Keratinocyte (primary cell): Measurements from ENCODE around the gene MNX1. TPM values are rescaled to one million over a fixed set of nuclear protein-coding genes. Genes with fewer than 3 reads are reported as not detected.

ENCODE experiments used
- DNase-seq: peaks from one replicate; pipeline ENCODE4 v3.0.0-alpha.2; 2011; ENCODE audit warnings: low read depth, missing footprints, low spot score
- FAIRE-seq: peaks from 2 replicates; lab custom pipeline; 2011; peaks lifted over from hg19 to GRCh38; lab: Jason Lieb, UNC
- H2AFZ ChIP-seq: 2 replicates; pipeline ENCODE4 v1.6.0; 2012; ENCODE audit warnings: low read length, control low read depth, inconsistent platforms; ENCODE audit not compliant: control insufficient read depth
- H3K27ac ChIP-seq: 2 replicates; pipeline ENCODE4 v1.5.1; 2011; ENCODE audit warnings: low read length; ENCODE audit not compliant: control insufficient read depth, insufficient read depth
- H3K27me3 ChIP-seq: 3 replicates; pipeline ENCODE4 v1.6.0; 2011; ENCODE audit warnings: low read length; ENCODE audit not compliant: control insufficient read depth, insufficient read depth; ENCODE audit errors: extremely low read depth
- H3K36me3 ChIP-seq, 2 experiments: 2 replicates in 1 of 2; 3 replicates in 1 of 2; pipeline ENCODE4 v1.5.1; 2011; ENCODE audit warnings: low read length in 2 of 2, mild to moderate bottlenecking in 1 of 2; ENCODE audit not compliant: control insufficient read depth in 2 of 2, insufficient read depth in 2 of 2; ENCODE audit errors: extremely low read depth in 1 of 2
- H3K4me1 ChIP-seq: 3 replicates; pipeline ENCODE4 v1.5.1; 2011; ENCODE audit warnings: low read length; ENCODE audit not compliant: control insufficient read depth, insufficient read depth; ENCODE audit errors: extremely low read depth
- H3K4me2 ChIP-seq: 3 replicates; pipeline ENCODE4 v1.6.0; 2011; ENCODE audit warnings: low read depth, low read length; ENCODE audit not compliant: control insufficient read depth, insufficient read depth; ENCODE audit errors: extremely low read depth
- H3K4me3 ChIP-seq, 3 experiments: fragments of 200-600 bp in 1 of 3; sonication (generic) in 1 of 3; 2 replicates in 2 of 3; 3 replicates in 1 of 3; pipeline ENCODE4 v1.5.1; 2011 to 2016; ENCODE audit warnings: low read length in 3 of 3, mild to moderate bottlenecking in 3 of 3, control low read depth in 2 of 3, inconsistent platforms in 1 of 3, low read depth in 1 of 3, mixed read lengths in 1 of 3, mixed run types in 1 of 3, moderate library complexity in 1 of 3; ENCODE audit not compliant: control insufficient read depth in 2 of 3, insufficient read depth in 2 of 3; ENCODE audit errors: extremely low read depth in 1 of 3
- H3K79me2 ChIP-seq: 2 replicates; pipeline ENCODE4 v1.6.0; 2012; ENCODE audit warnings: low read length; ENCODE audit not compliant: control insufficient read depth, insufficient read depth
- H3K9ac ChIP-seq: 3 replicates; pipeline ENCODE4 v1.6.0; 2011; ENCODE audit warnings: low read length; ENCODE audit not compliant: control insufficient read depth, insufficient read depth; ENCODE audit errors: extremely low read depth
- H3K9me1 ChIP-seq: 3 replicates; pipeline ENCODE4 v1.6.0; 2011; ENCODE audit warnings: low read length; ENCODE audit not compliant: control insufficient read depth, insufficient read depth; ENCODE audit errors: extremely low read depth
- H3K9me3 ChIP-seq: 2 replicates; pipeline ENCODE4 v1.5.1; 2012; ENCODE audit warnings: low read depth, low read length; ENCODE audit not compliant: control insufficient read depth
- H4K20me1 ChIP-seq: 3 replicates; pipeline ENCODE4 v1.6.0; 2011; ENCODE audit warnings: low read length; ENCODE audit not compliant: control insufficient read depth, insufficient read depth; ENCODE audit errors: extremely low read depth
- EZH2 ChIP-seq: IDR thresholded peaks from one replicate; pipeline ENCODE4 v1.6.1; 2012; ENCODE audit warnings: inconsistent platforms, mild to moderate bottlenecking, low read length, moderate library complexity
- dilution Hi-C: fragments of 300-500 bp; cut with MboI; formaldehyde crosslinking; loops from one replicate; pipeline ENCODE4 v1.7.0; 2020; ENCODE audit warnings: low sequenced_read_pairs; ENCODE audit not compliant: extremely low pct_ligation_motif_present
- polyA plus RNA-seq, 5 experiments: library from polyadenylated mRNA; depleted of rRNA in 3 of 5; stranded (reverse) in 3 of 5; stranded (forward) in 1 of 5; unstranded in 1 of 5; fragments of >200 nt; gene quantifications; 1 replicate in 1 of 5; 2 replicates in 3 of 5; 3 replicates in 1 of 5; pipeline versions ENCODE4 v1.2.1 to v1.2.3, GENCODE V29; 2011 to 2012; ENCODE audit warnings: missing spikeins in 2 of 5, low read depth in 1 of 5, low replicate concordance in 1 of 5
- TF ChIP-seq, protein P1 (sequence below), 3 experiments: IDR thresholded peaks in 1 of 3; conservative IDR thresholded peaks in 1 of 3; optimal IDR thresholded peaks in 1 of 3; 2 replicates in 2 of 3; 3 replicates in 1 of 3; pipeline versions ENCODE3 to v1.5.1; 2011; ENCODE audit warnings: low read length in 3 of 3, mild to moderate bottlenecking in 3 of 3, moderate library complexity in 2 of 3, control low read depth in 1 of 3, inconsistent platforms in 1 of 3; ENCODE audit not compliant: insufficient read depth in 2 of 3; ENCODE audit errors: extremely low read depth in 1 of 3

The MNX1 gene
- polyA plus RNA-seq, 1 donor (not counting 4 experiments of a cell fraction or from before 2014, with no cell fraction given), result not detected

DNA sequence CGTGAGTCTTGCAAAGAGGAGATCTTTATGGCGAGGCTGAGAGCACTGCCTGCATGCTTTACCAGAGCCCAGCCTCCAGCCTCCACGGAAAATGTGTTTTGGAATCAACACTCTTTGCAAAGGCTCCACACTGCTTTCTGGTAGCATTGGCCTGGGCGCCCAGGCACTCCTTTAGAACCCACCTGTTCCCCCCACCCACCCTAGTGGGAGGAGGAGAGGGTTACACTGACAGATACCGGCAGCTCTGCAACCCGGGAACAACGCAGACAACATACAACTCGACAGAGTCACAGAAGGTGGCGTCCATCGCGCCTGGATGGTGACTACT, 5.5 kb upstream of the MNX1 start:
- Histone ChIP-seq H3K9me3 (no peaks in the 10 kb centered on the region), H3K36me3 (no peaks in the 10 kb centered on the region), H3K4me1 (peaks cover 12% of the 10 kb centered on the region), H3K9ac (no peak overlapping the region), H3K4me3 (no peak overlapping the region), H4K20me1 (no peaks in the 10 kb centered on the region), H2AFZ (no peak overlapping the region), H3K27ac (no peak overlapping the region), H3K9me1 (no peaks in the 10 kb centered on the region), H3K79me2 (no peaks in the 10 kb centered on the region), H3K27me3 (peaks cover 99% of the 10 kb centered on the region), H3K4me2 (no peak overlapping the region)
- no peak for DNase-seq
- dilution Hi-C loops, result no loop called here
- TF ChIP-seq EZH2, result no peak
- TF ChIP-seq, protein P1, sequence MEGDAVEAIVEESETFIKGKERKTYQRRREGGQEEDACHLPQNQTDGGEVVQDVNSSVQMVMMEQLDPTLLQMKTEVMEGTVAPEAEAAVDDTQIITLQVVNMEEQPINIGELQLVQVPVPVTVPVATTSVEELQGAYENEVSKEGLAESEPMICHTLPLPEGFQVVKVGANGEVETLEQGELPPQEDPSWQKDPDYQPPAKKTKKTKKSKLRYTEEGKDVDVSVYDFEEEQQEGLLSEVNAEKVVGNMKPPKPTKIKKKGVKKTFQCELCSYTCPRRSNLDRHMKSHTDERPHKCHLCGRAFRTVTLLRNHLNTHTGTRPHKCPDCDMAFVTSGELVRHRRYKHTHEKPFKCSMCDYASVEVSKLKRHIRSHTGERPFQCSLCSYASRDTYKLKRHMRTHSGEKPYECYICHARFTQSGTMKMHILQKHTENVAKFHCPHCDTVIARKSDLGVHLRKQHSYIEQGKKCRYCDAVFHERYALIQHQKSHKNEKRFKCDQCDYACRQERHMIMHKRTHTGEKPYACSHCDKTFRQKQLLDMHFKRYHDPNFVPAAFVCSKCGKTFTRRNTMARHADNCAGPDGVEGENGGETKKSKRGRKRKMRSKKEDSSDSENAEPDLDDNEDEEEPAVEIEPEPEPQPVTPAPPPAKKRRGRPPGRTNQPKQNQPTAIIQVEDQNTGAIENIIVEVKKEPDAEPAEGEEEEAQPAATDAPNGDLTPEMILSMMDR (optimal IDR thresholded peaks at IDR 0.05 in 1 of 3, IDR thresholded peaks at IDR 0.05 in 1 of 3, conservative IDR thresholded peaks at IDR 0.05 in 1 of 3; ENCODE audit: extremely low read depth in 1 of 3, insufficient read depth in 2 of 3, low read length in 3 of 3), result no peak
- FAIRE-seq, result no peak

DNA sequence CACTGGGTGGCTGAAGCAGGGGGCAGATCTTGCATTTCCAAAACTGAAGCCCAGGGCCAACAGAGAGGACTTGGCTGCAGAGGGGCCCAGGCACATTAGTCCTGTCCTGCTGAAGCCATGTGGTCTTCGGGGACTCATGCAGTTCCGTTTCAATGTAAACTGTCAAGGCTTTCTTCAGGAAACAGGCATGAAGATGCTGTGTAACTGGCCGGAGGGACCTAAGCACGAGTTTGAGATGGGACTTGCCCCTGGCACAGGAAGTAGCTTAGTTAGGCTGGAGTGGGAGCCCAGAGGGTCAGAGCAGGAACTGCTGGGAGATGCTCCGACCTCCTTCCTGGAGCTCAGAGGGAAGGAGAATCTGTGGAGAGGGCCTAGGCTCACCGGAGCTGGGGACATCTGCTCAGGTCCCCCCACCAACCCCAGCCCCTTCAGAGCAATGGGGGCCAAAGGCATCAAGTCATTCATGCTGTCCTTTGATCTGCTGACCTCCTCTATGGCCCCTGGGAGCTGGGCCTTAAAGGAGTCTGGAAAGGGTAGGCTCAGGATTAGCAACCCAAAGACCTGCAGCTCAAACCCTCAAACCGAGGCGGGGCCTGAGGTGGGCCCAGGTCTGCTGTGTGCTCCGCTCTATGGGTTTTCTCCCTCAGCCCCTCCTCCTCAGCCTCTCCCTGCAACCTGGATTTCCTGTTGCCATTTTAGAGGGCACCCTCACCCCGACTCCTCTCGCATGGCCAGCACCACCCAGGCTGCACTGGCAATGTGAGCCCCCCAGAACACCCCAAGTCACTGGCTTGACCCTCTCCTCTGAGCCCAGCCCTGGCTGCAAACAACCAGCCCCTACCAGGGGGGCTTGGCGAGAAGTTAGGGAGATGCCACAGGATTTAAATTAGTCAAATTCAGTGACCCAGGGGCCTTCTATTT, 4.4 kb upstream of the MNX1 start:
- H3K9me3 ChIP-seq, result no peaks in the 10 kb centered on the region
- H3K9ac ChIP-seq, result no peak overlapping the region
- dilution Hi-C loops, result no loop called here
- no peaks in the 10 kb centered on the region for H3K79me2 ChIP-seq
- no peak overlapping the region for H3K27ac ChIP-seq
- TF ChIP-seq, protein P1 (optimal IDR thresholded peaks at IDR 0.05 in 1 of 3, IDR thresholded peaks at IDR 0.05 in 1 of 3, conservative IDR thresholded peaks at IDR 0.05 in 1 of 3; ENCODE audit: extremely low read depth in 1 of 3, insufficient read depth in 2 of 3, low read length in 3 of 3), result no peak
- no peak for TF ChIP-seq EZH2
- H3K36me3 ChIP-seq, result no peaks in the 10 kb centered on the region
- peaks cover 91% of the 10 kb centered on the region for H3K27me3 ChIP-seq
- H3K4me3 ChIP-seq, result no peak overlapping the region
- no peak overlapping the region for H2AFZ ChIP-seq
- H3K9me1 ChIP-seq, result no peaks in the 10 kb centered on the region
- peaks cover 14% of the 10 kb centered on the region for H3K4me1 ChIP-seq
- DNase-seq (no peak), FAIRE-seq (no peak)
- no peak overlapping the region for H3K4me2 ChIP-seq
- no peaks in the 10 kb centered on the region for H4K20me1 ChIP-seq
